HuH-7.5 (cell line): ENCODE data around the gene LRBA.
"Not testable (repeated sequence)": the region's sequence is repeated elsewhere in the genome, so short reads cannot be mapped to it uniquely, and the experiment has no call there.

ENCODE experiments used
- DNase-seq: peaks from one replicate; pipeline ENCODE4 v3.0.0; 2011; ENCODE audit warnings: low spot score

The LRBA gene

DNA sequence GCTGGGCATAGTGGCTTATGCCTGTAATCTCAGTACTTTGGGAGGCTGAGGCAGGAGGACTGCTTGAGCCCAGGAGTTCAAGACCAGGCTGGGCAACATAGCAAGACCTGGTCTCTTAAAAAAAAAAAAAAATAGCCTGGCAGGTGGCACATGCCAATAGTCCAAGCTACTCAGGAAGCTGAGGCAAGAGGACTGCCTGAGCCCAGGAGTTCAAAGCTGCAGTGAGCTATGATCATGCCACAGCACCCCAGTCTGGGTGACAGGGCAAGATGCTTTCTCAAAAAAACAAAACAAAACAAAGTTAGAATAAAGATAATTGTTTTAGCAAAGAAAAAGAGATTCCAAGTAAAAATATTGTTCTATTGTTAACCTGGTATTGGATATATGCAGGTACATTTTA, 75.0 kb downstream of the LRBA start:
- DNase-seq: no peak

DNA sequence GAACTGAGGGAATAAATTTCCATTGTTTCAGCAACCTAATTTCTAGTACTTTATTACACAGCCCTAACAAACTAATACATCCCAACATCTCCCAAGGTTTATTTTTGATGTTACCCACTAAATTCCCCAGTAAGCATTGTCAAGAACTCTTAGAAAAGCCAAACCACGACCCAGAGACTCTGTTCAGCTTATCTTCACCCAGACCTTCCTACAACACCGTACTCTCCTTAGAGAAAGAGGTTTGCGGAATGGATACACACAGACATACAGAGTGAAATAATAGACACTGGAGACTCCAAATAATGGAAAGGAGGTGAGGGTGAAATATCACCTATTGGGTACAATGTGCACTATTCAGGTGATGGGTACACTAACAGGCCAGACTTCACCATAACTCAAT, 75.6 kb downstream of the LRBA start:
- no peak for DNase-seq

- DNase-seq: no peak
Measured at GRCh38 chr4:150938873-150939499, 76.1 kb downstream of the LRBA start.

DNA sequence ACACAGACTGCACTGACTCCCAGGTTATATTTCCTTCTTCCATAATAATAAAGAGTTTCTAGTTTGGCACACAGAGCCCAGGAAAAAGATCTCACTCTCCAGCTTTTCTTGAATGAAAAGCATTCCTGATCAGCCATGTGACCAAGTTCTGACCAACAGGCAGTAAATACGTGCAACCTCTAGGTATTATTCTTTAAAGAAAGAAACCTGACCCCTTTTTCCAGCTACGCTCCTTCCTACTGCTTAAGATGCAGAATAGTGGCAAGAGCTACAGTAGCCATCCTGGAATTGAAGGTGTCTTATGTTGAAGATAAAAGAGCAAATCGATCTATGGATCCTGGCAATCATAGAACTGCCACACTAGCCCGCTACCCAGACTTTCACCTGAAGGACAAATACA, 76.7 kb downstream of the LRBA start:
- no peak for DNase-seq

DNA sequence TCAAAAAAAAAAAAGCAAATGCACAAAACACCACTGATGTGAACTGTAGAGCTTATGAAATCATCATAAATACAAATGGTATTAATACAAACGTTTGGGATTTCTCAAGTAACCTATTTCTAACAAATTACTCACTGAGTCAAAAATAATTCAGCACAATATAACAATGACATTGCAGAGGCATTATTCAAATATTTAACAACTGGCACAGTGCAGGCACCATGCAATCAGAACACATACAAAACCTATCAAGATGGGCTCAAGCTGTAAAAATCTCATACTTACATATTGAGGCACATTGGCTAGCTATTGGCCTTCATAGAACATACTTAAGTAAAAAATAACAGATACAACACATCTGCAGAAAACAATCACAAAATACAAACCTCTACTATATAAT, 81.1 kb downstream of the LRBA start:
- no peak for DNase-seq

DNA sequence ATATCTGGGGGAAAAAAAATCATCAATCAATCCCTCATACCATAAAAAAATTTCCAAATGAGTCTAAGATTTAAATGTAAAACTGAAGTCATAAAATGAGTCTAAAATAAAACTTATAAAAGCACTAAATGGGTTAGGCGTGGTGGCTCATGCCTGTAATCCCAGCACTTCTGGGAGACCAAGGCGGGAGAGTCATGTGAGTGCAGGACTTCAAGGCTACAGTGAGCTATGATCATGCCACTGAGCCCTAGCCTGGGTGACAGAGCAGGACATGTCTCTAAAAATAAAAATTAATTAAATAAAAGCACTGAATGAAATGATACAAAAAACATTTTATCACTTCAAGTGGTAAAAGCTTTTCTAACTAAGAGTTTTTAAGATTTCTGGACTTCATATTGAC, 83.3 kb downstream of the LRBA start:
- DNase-seq: no peak

DNA sequence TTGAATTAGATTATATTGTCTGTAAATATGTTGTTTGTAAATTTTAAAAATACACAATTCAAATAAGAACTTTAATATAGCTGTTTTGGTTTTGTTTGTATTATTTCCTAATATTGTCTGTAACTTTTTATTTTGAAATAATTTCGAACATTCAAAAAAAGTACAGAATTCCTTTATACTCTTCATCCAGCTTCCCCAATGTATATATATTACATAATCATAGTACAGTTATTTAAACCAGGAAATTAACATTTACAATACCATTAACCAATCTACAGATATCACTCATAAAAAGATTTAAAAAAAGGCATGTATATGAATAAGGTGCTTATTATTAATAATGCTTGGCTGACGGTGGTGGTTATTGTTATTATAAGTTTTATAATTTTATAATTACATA, 84.1 kb downstream of the LRBA start:
- DNase-seq: no peak

- no peak for DNase-seq
Measured at GRCh38 chr4:150923945-150924344, 91.1 kb downstream of the LRBA start.

DNA sequence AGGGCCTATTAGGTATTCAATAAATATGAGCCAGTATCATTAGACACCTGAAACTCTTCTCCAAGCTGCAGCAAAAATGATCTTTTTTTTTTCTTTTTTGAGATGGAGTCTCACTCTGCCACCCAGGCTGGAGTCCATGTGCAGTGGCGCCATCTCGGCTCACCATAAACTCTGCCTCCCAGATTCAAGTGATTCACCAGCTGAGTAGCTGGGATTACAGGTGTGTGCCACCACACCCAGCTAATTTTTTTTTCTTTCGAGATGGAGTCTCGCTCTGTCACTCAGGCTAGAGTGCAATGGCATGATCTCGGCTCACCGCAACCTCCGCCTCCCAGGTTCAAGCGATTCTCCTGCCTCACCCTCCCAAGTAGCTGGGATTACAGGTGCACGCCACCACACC, 93.6 kb downstream of the LRBA start:
- DNase-seq: not testable (repeated sequence)

DNA sequence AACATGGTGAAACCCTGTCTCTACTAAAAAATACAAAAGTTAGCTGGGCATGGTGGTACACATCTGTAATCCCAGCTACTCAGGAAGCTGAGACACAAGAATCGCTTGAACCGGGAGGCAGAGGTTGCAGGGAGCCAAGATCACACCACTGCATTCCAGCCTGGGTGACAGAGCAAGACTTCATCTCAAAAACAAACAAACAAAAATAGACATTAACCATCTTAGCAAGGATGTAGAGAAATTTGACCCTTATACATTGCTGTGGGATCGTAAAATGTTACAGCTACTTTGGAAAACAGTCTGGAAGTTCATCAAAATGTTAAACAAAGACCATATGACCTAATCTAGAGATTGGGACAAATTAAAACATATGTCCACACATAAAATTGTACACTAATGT, 96.5 kb downstream of the LRBA start:
- not testable (repeated sequence) for DNase-seq

DNA sequence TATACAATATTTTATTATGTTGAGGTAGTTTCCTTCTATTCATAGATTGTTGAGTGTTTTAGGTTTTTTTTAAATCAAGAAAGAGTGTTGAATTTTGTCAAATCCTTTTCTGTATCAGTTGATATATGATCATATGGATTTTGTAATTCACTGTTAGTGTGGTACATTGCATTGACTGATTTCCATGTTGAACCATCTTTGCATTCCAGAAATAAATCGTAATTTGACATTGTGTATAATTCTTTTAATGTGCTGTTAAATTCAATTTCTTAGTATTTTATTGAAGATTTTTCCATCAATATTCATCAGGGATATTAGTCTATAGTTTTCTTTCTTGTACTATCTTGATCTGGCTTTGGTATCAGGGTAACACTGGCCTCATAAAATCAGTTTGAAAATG, 103.8 kb downstream of the LRBA start:
- no peak for DNase-seq

DNA sequence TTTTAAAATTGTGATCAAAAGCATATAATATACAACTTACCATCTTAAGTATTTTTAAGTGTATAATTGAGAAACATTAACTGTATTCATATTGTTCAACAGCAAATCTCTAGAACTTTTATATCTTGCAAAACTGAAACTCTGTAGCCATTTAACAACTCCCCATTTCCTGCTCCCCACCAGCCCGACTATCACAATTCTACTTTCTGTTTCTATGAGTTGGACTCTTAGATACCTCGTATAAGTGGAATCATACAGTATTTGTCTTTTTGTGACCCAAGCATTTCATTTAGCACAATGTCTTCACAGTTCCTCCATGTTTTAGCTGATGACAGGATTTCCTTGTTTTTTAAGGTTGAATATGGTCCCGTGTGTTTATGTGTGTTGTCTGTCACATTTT, 106.0 kb downstream of the LRBA start:
- no peak for DNase-seq

- DNase-seq: no peak
Measured at GRCh38 chr4:150906987-150907633, 108.0 kb downstream of the LRBA start.

GRCh38 chr4:150904671-150905070, 110.4 kb downstream of the LRBA start:
- no peak for DNase-seq

DNA sequence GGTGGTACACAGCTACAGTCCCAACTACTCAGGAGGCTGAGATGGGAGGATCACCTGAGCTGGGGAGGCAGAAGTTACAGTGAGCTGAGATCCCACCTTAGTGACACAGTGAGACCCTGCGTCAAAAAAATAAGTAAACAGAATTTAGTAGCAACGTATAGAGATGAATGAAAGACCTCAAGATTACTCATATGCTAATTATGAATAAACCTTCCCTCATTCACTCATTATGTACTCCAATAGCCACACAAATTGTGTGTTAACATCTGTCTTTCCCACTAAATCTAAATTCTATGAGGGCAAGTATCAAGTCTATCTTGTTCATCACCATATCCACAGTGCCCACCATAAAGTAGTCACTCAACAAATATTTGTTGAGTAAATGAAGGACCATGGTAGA, 111.5 kb downstream of the LRBA start:
- no peak for DNase-seq

GRCh38 chr4:150896497-150896896, 118.6 kb downstream of the LRBA start:
- DNase-seq: no peak

DNA sequence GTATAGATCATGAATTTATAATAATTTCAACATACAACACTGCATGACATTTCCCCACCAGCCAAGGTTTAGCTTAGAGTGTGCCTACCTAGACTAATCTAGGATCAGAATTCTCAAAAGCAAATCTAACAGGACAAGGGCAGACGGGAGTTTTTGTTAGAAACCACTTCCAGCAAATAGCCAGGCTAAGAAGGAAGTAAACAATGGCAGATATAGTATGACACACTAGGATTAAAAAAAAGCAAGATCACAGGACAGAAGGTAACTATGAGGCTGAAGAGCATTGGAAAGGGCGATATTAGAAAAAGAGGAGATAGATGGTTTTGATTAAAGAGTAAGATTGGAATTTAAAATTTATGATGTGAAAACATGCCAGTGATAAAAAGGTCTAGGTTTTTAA, 124.8 kb downstream of the LRBA start:
- DNase-seq: no peak

- DNase-seq: no peak
Measured at GRCh38 chr4:150889306-150889705, 125.8 kb downstream of the LRBA start.

DNA sequence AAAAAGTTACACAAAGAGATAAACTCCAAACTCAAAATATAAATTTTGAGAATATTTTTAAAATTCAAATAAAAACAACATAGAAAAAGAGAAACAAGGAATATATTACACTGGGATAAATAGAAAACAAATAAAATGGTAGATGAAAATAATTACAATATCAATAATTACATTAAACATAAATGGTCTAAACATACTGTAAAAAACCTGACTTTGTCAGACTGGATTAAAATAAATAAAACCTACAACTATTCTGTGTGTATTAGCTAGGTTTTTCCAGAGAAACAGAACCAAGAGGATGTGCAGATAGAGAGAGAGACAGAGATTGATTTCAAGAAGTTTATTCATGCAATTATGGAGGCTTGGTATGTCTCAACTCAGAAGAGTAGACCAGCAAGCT, 126.5 kb downstream of the LRBA start:
- DNase-seq: no peak

DNA sequence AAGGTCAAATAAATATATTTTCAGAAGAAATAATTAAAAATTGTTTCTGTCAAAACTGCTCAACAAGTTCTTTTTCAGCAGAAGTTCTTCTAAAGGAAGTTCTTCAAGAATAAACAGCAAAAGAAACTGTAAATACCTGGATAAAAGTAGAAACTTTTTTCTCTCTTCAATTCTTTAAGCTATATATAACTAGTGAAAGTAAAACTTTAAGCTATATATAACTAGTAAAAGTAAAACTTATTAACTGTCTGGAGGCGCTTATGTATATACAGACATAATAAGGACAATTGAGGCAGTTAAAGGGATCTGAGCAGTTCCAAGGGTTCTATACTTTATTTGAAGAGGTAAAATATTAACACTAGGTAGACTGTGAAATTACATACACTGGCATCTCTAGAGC, 126.9 kb downstream of the LRBA start:
- no peak for DNase-seq

DNA sequence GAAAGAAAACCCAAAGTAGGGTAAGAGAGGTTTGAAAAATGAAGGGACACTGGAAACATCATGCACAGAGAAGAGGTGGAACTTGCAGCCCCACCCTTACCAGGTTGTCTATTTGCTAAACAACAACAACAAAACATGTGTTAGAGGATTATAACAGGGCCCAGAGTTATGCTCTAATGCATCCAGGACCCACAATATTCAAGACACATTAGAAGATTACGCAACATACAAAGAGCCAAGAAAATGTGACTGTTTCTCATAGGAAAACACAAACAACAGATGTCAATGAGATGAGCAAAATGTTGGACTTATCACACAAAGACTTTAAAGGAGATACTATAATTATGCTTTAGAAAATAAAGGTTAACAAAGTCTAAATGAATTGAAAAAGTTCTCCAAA, 128.5 kb downstream of the LRBA start:
- no peak for DNase-seq

DNA sequence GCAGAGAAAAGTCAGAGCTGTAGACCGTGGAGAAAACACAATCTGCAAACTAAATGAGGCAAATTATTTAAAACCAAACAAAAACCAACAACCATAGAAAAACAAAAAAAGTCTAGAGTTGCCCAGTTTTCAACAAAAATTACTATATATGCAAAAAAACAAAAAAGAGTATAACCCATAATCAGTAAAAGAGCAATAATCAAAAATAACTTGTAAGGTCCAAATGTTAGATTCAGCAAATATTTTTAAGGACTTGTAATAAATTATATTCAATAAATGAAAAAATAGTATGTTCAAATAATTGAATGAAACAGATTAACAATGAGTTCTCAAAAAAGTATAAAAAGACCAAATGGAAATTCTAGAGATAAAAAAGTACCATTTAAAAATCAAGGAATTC, 130.5 kb downstream of the LRBA start:
- no peak for DNase-seq

DNA sequence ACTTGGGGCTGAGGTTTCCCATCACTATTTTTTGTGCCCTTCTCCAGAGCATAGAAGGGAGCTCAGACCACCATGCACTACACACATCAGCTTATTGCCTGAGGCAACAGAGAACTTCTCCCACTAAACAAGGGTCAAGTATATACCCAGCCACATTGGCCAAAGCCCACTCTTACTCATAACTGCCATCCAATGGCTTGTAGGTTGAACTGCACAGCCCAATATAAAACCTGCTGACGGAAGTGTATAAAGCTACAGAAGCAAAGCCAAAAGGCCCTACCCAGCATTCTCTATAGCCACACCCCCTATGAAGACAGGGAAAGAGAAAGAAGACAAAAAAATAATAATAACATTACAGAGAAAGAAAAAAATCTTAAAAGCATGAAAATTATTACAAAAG, 139.7 kb downstream of the LRBA start:
- DNase-seq: no peak
